Superior temporal gyrus (tissue), 1 donor: ENCODE data around the gene SLC12A7.
"Not testable (repeated sequence)": the region's sequence is repeated elsewhere in the genome, so short reads cannot be mapped to it uniquely, and the experiment has no call there.

Experiments used
- DNase-seq: peaks from one replicate; pipeline ENCODE4 v3.0.0-alpha.2; 2016; ENCODE audit errors: extremely low spot score

SLC12A7 gene

GRCh38 chr5:1095990-1096363, 15.9 kb downstream of the SLC12A7 start:
- DNase-seq: no peak

GRCh38 chr5:1095302-1095989, 16.4 kb downstream of the SLC12A7 start:
- DNase-seq: no peak

- DNase-seq: no peak
These were observed 17.1 kb downstream of the SLC12A7 start for GRCh38 chr5:1094670-1095190.

GRCh38 chr5:1093361-1093760, 18.5 kb downstream of the SLC12A7 start:
- DNase-seq: no peak

GRCh38 chr5:1092122-1092521, 19.7 kb downstream of the SLC12A7 start:
- no peak for DNase-seq

- no peak for DNase-seq
These were observed 20.2 kb downstream of the SLC12A7 start for GRCh38 chr5:1091632-1092031.

- DNase-seq: no peak
These were observed 21.3 kb downstream of the SLC12A7 start for GRCh38 chr5:1090538-1090937.

DNA sequence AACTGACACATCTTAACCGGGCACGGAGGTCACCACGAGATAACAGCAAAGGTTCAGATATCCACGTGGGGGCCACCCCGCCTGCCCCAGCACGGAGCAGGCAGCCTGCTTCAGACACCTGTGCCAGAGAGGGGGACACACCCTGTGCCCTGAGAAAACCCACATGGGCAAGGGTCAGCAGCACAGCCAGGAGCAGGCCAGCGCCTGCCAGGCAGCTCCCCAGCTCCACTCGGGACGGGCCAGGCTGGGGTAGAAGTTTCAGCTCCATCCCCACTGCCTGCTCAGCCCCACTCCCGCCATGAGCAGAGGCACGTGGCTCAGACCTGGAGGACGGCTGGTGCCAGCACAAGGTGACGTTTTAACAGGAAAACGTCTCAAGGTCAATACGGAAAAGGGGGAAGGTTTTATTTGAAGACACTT, 22.2 kb downstream of the SLC12A7 start:
- no peak for DNase-seq

DNA sequence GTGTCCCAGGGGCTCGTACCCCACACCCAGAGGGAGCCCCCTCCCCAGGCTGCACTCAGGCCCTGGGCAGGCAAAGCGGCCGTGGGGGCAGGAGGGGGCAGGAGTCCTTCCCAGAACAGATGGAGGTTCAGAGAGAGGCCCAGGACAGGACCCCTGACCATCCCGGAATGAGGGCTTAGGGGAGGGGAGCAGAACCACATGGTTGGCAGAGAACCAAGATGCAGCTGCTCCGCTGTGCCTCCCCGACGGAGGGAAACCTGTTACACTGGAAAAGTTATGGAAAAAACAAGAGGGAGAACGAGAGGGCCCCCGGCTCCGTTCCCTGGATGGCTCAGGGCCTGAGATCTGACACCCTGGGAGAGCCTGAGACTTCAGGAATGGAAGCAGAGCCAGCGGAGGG, 22.7 kb downstream of the SLC12A7 start:
- DNase-seq: no peak

DNA sequence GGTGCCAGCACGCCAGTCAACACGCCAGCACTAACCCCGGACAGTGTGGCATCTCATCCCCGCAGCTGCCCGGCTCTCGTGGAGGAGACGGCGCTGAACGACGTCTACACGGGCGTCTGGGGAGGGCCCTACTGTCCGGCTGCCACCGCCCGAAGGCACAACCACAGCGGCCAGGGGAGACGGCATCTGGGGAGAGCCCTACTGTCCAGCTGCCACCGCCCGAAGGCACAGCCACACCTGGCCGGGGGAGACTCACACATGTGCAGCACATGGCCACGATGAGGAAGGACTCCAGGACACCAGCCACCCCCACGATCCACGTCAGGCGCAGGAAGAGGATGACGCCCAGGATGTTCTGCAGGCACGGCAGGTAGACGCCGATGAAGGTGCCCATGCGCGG, 23.1 kb downstream of the SLC12A7 start:
- no peak for DNase-seq

- DNase-seq: no peak
These were observed 23.8 kb downstream of the SLC12A7 start for GRCh38 chr5:1088031-1088430.

- no peak for DNase-seq
These were observed 24.4 kb downstream of the SLC12A7 start for GRCh38 chr5:1087428-1087827.

DNA sequence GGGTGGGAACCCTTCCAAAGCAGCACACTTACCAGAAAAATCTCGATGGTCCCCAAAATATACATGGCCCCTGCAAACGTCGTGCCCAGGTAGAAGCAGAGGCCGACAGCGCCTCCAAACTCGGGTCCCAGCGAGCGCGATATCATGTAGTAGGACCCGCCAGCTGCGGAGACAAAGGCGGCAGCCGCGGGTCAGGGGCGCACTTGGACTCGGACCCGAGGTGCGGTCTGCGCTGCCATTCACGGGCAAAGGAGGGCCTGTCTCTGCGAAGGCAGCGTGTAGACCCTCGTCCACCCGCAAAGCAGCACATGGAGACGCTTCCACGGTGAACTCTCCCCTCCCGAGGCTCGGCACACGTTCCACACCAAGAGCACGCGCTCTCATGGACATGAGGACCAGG, 25.0 kb downstream of the SLC12A7 start:
- DNase-seq: no peak

DNA sequence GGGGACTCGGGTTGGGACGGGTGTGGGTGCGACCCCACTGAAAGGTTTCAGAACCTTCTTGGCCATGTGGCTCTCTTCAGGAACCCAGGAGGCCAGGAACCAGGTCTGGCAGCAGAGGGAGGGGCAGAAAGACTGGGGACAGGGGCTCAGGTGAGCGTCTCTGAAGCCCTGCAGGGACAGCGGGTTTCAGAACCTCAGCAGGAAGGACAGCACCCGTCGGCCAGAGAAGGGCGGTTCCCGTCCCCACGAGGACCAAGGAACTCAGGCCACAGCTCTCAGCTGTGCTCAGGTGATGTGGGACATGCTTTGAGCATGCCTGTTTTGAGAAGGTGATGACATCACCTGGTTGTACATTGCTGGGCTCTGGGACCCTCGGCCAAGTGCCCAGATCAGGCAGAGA, 25.7 kb downstream of the SLC12A7 start:
- DNase-seq: no peak

GRCh38 chr5:1085391-1085790, 26.5 kb downstream of the SLC12A7 start:
- no peak for DNase-seq

DNA sequence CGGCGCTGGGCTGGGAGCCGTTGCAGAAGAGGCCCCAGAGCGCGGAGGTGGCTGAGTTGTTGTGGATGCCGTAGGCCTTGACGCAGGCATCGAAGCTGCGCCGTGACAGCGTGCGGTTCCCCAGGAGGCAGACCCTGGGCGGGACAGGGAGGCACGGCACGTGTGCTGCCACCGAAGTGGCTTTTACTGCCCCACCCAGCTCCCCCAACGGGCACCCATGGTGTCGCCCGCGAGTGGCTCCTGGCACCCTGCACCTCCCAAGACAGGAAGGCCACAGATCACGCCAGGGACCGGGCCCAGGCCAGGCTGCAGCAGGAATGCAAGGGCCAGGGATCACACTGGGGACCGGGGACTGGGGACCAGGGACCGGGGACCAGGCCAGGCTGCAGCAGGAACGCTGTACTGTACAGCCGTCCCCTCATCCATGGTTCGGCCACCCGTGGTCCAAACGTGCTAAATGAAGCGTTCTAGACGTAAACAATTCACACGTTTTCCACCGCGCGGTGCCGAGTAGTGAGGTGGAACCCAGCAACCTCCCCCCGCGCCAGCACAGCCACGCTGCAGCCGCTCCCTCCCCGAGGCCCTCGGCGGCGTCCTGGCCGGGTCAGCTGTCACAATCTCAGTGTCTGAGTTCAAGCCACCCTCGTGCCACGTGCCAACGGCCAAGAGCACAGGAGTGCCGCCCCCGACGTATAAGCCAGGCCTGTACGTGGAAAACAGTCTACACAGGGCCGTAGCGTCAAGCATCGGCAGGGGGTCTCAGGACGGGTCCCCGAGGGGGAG, 27.8 kb downstream of the SLC12A7 start:
- DNase-seq: no peak

GRCh38 chr5:1083026-1083425, 28.8 kb downstream of the SLC12A7 start:
- DNase-seq: not testable (repeated sequence)

GRCh38 chr5:1081519-1081918, 30.3 kb downstream of the SLC12A7 start:
- no peak for DNase-seq

DNA sequence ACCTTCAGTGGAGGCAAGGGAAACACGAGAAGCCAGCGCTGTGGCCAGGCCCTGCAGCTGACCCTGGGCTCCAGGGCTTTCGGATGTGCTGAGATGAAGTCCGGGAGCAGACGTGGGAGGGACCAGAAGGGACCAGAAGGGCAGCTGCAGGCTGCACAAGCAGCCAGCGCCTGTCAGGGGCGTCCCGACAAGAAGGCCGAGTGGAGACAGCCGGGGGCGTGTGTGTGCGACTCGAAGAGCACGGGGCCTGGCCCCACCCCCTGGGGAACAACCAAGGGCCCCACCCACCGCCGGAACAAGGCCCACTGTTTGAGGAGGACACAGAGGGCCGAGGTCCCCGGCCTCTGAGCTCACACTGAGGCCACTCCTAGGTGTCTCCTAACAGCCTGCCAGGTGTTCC, 31.4 kb downstream of the SLC12A7 start:
- DNase-seq: no peak

DNA sequence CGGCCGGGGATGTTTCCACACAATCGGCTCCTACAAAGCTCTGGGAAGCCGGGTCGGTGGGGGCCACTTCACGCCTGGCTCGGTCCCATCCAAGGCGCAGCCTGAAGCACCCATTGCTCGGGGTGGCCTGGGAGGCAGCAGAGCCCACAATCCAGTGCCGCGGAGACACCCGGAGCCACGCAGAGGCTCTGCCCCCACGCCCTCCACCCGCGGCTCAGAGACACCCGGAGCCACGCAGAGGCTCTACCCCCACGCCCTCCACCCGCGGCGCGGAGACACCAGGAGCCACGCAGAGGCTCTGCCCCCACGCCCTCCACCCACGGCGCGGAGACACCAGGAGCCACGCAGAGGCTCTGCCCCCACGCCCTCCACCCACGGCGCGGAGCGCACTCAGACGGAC, 31.9 kb downstream of the SLC12A7 start:
- no peak for DNase-seq

GRCh38 chr5:1079486-1079885, 32.4 kb downstream of the SLC12A7 start:
- no peak for DNase-seq

GRCh38 chr5:1078851-1079250, 33.0 kb downstream of the SLC12A7 start:
- no peak for DNase-seq

DNA sequence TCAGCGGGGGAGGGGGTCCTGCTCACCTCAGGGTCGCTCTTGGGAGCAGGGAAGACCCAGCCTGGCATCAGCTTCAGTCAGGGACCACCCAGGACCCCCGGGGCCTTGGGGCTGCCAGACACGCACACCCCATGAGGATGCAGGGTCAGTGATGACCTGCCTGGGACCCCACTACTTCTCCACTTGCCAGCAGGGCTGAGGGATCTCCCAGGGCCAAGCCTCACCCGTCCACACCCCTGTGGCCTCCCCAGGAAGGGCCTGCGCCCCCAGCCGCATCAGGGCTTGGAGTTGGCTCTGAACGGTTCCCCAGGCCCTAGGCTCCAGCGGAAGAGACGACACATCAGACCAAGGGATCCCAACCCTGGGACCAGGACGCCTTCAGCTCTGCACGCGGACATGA, 33.7 kb downstream of the SLC12A7 start:
- no peak for DNase-seq
